K562 (cell line): ENCODE measurements around the gene ZMYND8. TPM values are rescaled to one million over a fixed set of nuclear protein-coding genes. Genes with fewer than 3 reads are reported as not detected.

Source experiments
- ARHGAP35 ChIP-seq: fragments of 450-650 bp; IDR thresholded peaks from 2 replicates; pipeline ENCODE4 v1.6.1; 2018; ENCODE audit not compliant: partially characterized antibody
- CEBPB ChIP-seq: fragments of 450-650 bp; IDR thresholded peaks from 2 replicates; pipeline ENCODE4 v1.6.1; 2016; ENCODE audit warnings: missing genetic modification characterization, missing compliant biosample characterization
- CREB3L1 ChIP-seq: fragments of 450-650 bp; IDR thresholded peaks from 2 replicates; pipeline ENCODE4 v1.6.1; 2014; ENCODE audit warnings: low read depth, mild to moderate bottlenecking, moderate library complexity, borderline replicate concordance
- ETS2 ChIP-seq: IDR thresholded peaks from 2 replicates; pipeline ENCODE4 v1.6.1; 2016; ENCODE audit warnings: borderline replicate concordance, missing genetic modification characterization, mild to moderate bottlenecking, moderate library complexity, missing compliant biosample characterization; ENCODE audit not compliant: poor library complexity, severe bottlenecking
- EZH2 ChIP-seq: IDR thresholded peaks from 2 replicates; pipeline ENCODE4 v1.6.1; 2012; ENCODE audit warnings: low read depth, mild to moderate bottlenecking, inconsistent platforms, low read length, borderline replicate concordance
- FOXA1 ChIP-seq: fragments of 450-650 bp; IDR thresholded peaks from 2 replicates; pipeline ENCODE4 v1.6.1; 2016; ENCODE audit warnings: mild to moderate bottlenecking, borderline replicate concordance
- GTF2A2 ChIP-seq: IDR thresholded peaks from 2 replicates; pipeline ENCODE4 v1.6.1; 2016; ENCODE audit warnings: mild to moderate bottlenecking, missing genetic modification characterization, missing compliant biosample characterization
- HINFP ChIP-seq: fragments of 450-650 bp; conservative IDR thresholded peaks from 2 replicates; pipeline ENCODE4 v1.6.1; 2016; ENCODE audit warnings: missing genetic modification characterization, low read depth, mild to moderate bottlenecking, control low read depth, missing compliant biosample characterization
- MNT ChIP-seq, 2 experiments: fragments of 450-650 bp; conservative IDR thresholded peaks; 2 replicates each; pipeline ENCODE4 v1.6.1; 2017; ENCODE audit warnings: mild to moderate bottlenecking in 2 of 2, moderate library complexity in 2 of 2
- NKRF ChIP-seq: fragments of 450-650 bp; IDR thresholded peaks from 2 replicates; pipeline ENCODE4 v1.6.1; 2016; ENCODE audit warnings: borderline replicate concordance
- SAFB2 ChIP-seq: fragments of 200-400 bp; formaldehyde crosslinking; IDR thresholded peaks from 2 replicates; pipeline ENCODE4 v1.6.1; 2018; ENCODE audit warnings: borderline replicate concordance, low read length, low read depth, moderate library complexity; ENCODE audit not compliant: severe bottlenecking
- TAF15 ChIP-seq: fragments of 200-400 bp; formaldehyde crosslinking; IDR thresholded peaks from 2 replicates; pipeline ENCODE4 v1.6.1; 2017; ENCODE audit warnings: mild to moderate bottlenecking, low read depth, low read length, moderate library complexity
- THAP7 ChIP-seq: fragments of 250-450 bp; sonication (Bioruptor Pico); IDR thresholded peaks from 2 replicates; pipeline ENCODE4 v1.5.0; 2021
- THRAP3 ChIP-seq: fragments of 450-650 bp; IDR thresholded peaks from 2 replicates; pipeline ENCODE4 v1.6.1; 2016; ENCODE audit warnings: mild to moderate bottlenecking, inconsistent platforms, borderline replicate concordance
- ZBED1 ChIP-seq: IDR thresholded peaks from 2 replicates; pipeline ENCODE4 v1.6.1; 2014
- ZNF140 ChIP-seq: fragments of 250-450 bp; sonication (Bioruptor Pico); IDR thresholded peaks from 2 replicates; pipeline ENCODE4 v1.8.0; 2021; ENCODE audit warnings: moderate library complexity, mild to moderate bottlenecking, inconsistent platforms
- ZNF217 ChIP-seq: sonication (generic); formaldehyde crosslinking; IDR thresholded peaks from 2 replicates; pipeline ENCODE4 v1.8.0; 2022; ENCODE audit warnings: mild to moderate bottlenecking, missing genetic modification reagents
- polyA plus RNA-seq, 8 experiments: library from polyadenylated mRNA; depleted of rRNA in 4 of 8; stranded (reverse) in 5 of 8; unstranded in 3 of 8; fragments of >200 nt; fragmentation: Nextera tagmentation in 2 of 8; fragmentation: Illumina TruSeq in 1 of 8; extraction: Ambion mirVana in 2 of 8; extraction: Trizol in 1 of 8; gene quantifications; 2 replicates each; pipeline versions ENCODE4 v1.2.1 to v1.2.3, GENCODE V29; 2011 to 2014; ENCODE audit warnings: inconsistent platforms in 1 of 8, missing spikeins in 1 of 8
- total RNA-seq, 7 experiments: library from RNA; depleted of rRNA in 6 of 7; stranded (reverse); fragments of >200 nt in 6 of 7; fragmentation: Illumina TruSeq in 2 of 7; extraction: Trizol in 2 of 7; gene quantifications; 2 replicates each; pipeline versions ENCODE4 v1.2.1 to v1.2.3, GENCODE V29; 2011 to 2021; ENCODE audit warnings: low replicate concordance in 1 of 7

ZMYND8 gene
- total and polyA plus RNA-seq, 9 of the 15 experiments (the other 6 are each of a cell fraction or from before 2014, with no cell fraction given): 31.8 to 148 (median 71.9) TPM

- TF ChIP-seq HINFP (tag): no peak
- no peak for TF ChIP-seq FOXA1
- no peak for TF ChIP-seq MNT (conservative IDR thresholded peaks at IDR 0.05)
- no peak for TF ChIP-seq CEBPB (tag)
- peak; percentile 47; the same call in 1 of the 2 replicates for TF ChIP-seq NKRF
- no peak for TF ChIP-seq ARHGAP35
- TF ChIP-seq THAP7 (CRISPR knock-in tag): no peak
- TF ChIP-seq ETS2 (tag): no peak
- no peak for TF ChIP-seq SAFB2
- peak; percentile 72; the same call in 1 of the 2 replicates for TF ChIP-seq ZNF140 (CRISPR knock-in tag)
- TF ChIP-seq CREB3L1: peak; percentile 54; the same call in 1 of the 2 replicates
- no peak for TF ChIP-seq ZBED1
- no peak for TF ChIP-seq EZH2
- TF ChIP-seq ZNF217: no peak
- TF ChIP-seq THRAP3: no peak
- no peak for TF ChIP-seq TAF15
- peak; percentile 60; the same call in 1 of the 2 replicates for TF ChIP-seq GTF2A2
Measured at GRCh38 chr20:47357296-47358038, 968 bp upstream of the ZMYND8 start (continued).
